ENCODE data around the gene ARPC3. TPM values are rescaled to one million over a fixed set of nuclear protein-coding genes. Genes with fewer than 3 reads are reported as not detected.
A peak's percentile ranks its signal among the peaks of the same experiment; 100 is the strongest.

The ARPC3 gene
- total and polyA plus RNA-seq, 10 of the 15 experiments (the other 5 are each of a cell fraction or from before 2014, with no cell fraction given), result 81.6 to 890 (median 564) TPM

DNA sequence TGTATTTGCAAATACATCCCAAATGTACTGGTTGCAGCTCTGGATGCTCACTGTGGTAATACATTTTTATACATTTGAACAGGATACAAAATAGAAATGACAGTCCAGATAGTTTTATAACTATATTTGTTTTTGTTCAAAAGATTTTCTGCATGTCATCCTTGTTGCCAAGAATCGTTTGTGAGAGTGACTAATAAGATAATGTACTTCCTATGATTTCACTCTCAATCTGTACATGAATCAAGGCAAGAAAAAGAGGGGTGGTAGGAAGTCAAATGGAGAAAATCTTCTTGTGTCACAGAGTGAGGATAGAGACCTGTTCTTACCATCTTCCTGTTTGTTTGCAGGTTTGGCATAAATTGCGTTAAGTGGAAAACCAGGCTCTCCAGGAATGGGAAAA lies 13.9 kb downstream of the ARPC3 start:
- in situ Hi-C loops (cut with MboI), result no loop called here
- TF ChIP-seq FOS (IDR thresholded peaks at IDR 0.05; ENCODE audit: borderline replicate concordance, extremely low read depth, insufficient read length) (no peak), IKZF1 (conservative IDR thresholded peaks at IDR 0.05) (no peak), SIX5 (IDR thresholded peaks at IDR 0.05; ENCODE audit: low read depth, low read length, severe bottlenecking) (no peak), MTA2 (IDR thresholded peaks at IDR 0.05; ENCODE audit: low read depth) (no peak), HDAC2 (IDR thresholded peaks at IDR 0.05) (no peak), SUZ12 (IDR thresholded peaks at IDR 0.05; ENCODE audit: unreplicated experiment) (no peak), HCFC1 (IDR thresholded peaks at IDR 0.05; ENCODE audit: low read length) (no peak), STAT3 (IDR thresholded peaks at IDR 0.05; ENCODE audit: low read depth, low read length) (no peak), CBFB (IDR thresholded peaks at IDR 0.05; ENCODE audit: low read depth) (no peak), MYC (IDR thresholded peaks at IDR 0.05; ENCODE audit: insufficient read depth, insufficient read length, insufficient replicate concordance, low read length, severe bottlenecking) (no peak), LARP7 (IDR thresholded peaks at IDR 0.05) (no peak), STAT1 (conservative IDR thresholded peaks at IDR 0.05) (no peak)
- TF ChIP-seq, protein P1, sequence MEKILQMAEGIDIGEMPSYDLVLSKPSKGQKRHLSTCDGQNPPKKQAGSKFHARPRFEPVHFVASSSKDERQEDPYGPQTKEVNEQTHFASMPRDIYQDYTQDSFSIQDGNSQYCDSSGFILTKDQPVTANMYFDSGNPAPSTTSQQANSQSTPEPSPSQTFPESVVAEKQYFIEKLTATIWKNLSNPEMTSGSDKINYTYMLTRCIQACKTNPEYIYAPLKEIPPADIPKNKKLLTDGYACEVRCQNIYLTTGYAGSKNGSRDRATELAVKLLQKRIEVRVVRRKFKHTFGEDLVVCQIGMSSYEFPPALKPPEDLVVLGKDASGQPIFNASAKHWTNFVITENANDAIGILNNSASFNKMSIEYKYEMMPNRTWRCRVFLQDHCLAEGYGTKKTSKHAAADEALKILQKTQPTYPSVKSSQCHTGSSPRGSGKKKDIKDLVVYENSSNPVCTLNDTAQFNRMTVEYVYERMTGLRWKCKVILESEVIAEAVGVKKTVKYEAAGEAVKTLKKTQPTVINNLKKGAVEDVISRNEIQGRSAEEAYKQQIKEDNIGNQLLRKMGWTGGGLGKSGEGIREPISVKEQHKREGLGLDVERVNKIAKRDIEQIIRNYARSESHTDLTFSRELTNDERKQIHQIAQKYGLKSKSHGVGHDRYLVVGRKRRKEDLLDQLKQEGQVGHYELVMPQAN (conservative IDR thresholded peaks at IDR 0.05), result no peak
- TF ChIP-seq, protein P2, sequence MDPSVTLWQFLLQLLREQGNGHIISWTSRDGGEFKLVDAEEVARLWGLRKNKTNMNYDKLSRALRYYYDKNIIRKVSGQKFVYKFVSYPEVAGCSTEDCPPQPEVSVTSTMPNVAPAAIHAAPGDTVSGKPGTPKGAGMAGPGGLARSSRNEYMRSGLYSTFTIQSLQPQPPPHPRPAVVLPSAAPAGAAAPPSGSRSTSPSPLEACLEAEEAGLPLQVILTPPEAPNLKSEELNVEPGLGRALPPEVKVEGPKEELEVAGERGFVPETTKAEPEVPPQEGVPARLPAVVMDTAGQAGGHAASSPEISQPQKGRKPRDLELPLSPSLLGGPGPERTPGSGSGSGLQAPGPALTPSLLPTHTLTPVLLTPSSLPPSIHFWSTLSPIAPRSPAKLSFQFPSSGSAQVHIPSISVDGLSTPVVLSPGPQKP (IDR thresholded peaks at IDR 0.05; ENCODE audit: low read depth, low read length), result no peak
- WGBS (ENCODE audit: insufficient coverage, insufficient replicate concordance, low lambda C conversion rate, missing lambda C conversion rate), result 53% methylated on average over 2 of the region's 2 CpGs
- ATAC-seq, result no peak
- ChIA-PET CTCF (no interaction called here), RAD21 (ENCODE audit: unreplicated experiment) (no interaction called here), SMC1A (ENCODE audit: uncharacterized antibody, unreplicated experiment) (no interaction called here), POLR2A (no interaction called here)
- no peak overlapping the region for H3K4me2 ChIP-seq (ENCODE audit: control insufficient read depth, insufficient read depth)
- peaks cover 5 to 15% of the 10 kb centered on the region in 2 experiments; a peak in 3 of 4 replicates for H3K36me3 ChIP-seq (ENCODE audit: control insufficient read depth in 2 of 2, insufficient read depth in 2 of 2, low read length in 1 of 2)
- intact Hi-C loops (cut with micrococcal nuclease; ENCODE audit: unreplicated experiment), result no loop called here
- no peak overlapping the region for H2AFZ ChIP-seq (ENCODE audit: control insufficient read depth, low read depth, low read length)
- no peaks in the 10 kb centered on the region for H3K27me3 ChIP-seq (replicated peaks in 1 of 2; ENCODE audit: control insufficient read depth in 2 of 2, insufficient read depth in 2 of 2, low read length in 1 of 2)
- no peak overlapping the region for H3K4me3 ChIP-seq
- no peaks in the 10 kb centered on the region for H3K9me3 ChIP-seq (replicated peaks; ENCODE audit: control insufficient read depth, insufficient read depth, low read length)
- no peak overlapping the region for H3K27ac ChIP-seq (ENCODE audit: control insufficient read depth, insufficient read depth)
- no peak for DNase-seq (ENCODE audit: low read depth, low spot score)
- peaks cover 5% of the 10 kb centered on the region; the same call in 1 of the 2 replicates for H3K4me1 ChIP-seq (ENCODE audit: control insufficient read depth, insufficient read depth, low read length)
- H4K20me1 ChIP-seq (ENCODE audit: control insufficient read depth, insufficient read depth), result no peaks in the 10 kb centered on the region
- no peak for FAIRE-seq
- BruUV-seq (replicated peaks), result TSS peak; percentile 60
- no peak overlapping the region for H3K9ac ChIP-seq (ENCODE audit: control insufficient read depth, insufficient read depth, low read length)
- H3K79me2 ChIP-seq (ENCODE audit: control insufficient read depth, insufficient read depth, low read length), result no peaks in the 10 kb centered on the region

Data from GM12878 (cell line).